Right lobe of liver (tissue), 6 donors: ENCODE data around the gene DST. TPM values are rescaled to one million over a fixed set of nuclear protein-coding genes. Genes with fewer than 3 reads are reported as not detected.

ENCODE experiments used
- ATAC-seq, 4 donors: fragments of 200-7000 bp; cut with Tn5 transposase; one replicate each; pipeline ENCODE4 v1.9.1; 2020; ENCODE audit warnings: mild to moderate bottlenecking in 4 of 4, moderate library complexity in 4 of 4
- DNase-seq, 3 donors: peaks; one replicate each; pipeline ENCODE4 v3.0.0-alpha.2; 2020
- H3K27ac ChIP-seq, 3 donors: fragments of 200-600 bp; one replicate each; pipeline ENCODE4 v1.8.0; 2022
- H3K27me3 ChIP-seq, 2 donors: fragments of 200-600 bp; one replicate each; pipeline ENCODE4 v1.8.0; 2022
- H3K36me3 ChIP-seq, 4 donors: fragments of 200-600 bp; sonication (generic) in 1 of 4; one replicate each; pipeline versions ENCODE4 v1.5.1 to v1.8.0; 2017 to 2022; ENCODE audit warnings: control low read depth in 1 of 4
- H3K4me1 ChIP-seq, 4 donors: fragments of 200-600 bp; sonication (generic) in 1 of 4; one replicate each; pipeline versions ENCODE4 v1.5.1 to v1.8.0; 2017 to 2022; ENCODE audit warnings: control low read depth in 1 of 4
- H3K4me3 ChIP-seq, 3 donors: fragments of 200-600 bp; one replicate each; pipeline ENCODE4 v1.8.0; 2022
- H3K9me3 ChIP-seq, 4 donors: fragments of 200-600 bp; sonication (generic) in 1 of 4; one replicate each; pipeline versions ENCODE4 v1.5.1 to v1.8.0; 2017 to 2022; ENCODE audit warnings: control low read depth in 1 of 4
- CTCF ChIP-seq, 4 donors: fragments of 200-600 bp in 3 of 4; fragments of 450-650 bp in 1 of 4; IDR thresholded peaks; one replicate each; pipeline versions ENCODE4 v1.5.1 to v1.8.0; 2016 to 2022; ENCODE audit warnings: antibody characterized with exemption in 4 of 4, mild to moderate bottlenecking in 2 of 4
- POLR2A ChIP-seq: fragments of 450-650 bp; IDR thresholded peaks from one replicate; pipeline ENCODE4 v1.6.1; 2017; ENCODE audit warnings: antibody characterized with exemption, mild to moderate bottlenecking
- whole genome bisulfite sequencing: methylation state at CpG from one replicate; pipeline ENCODE4 v1.1.6; 2018; ENCODE audit warnings: low coverage, low lambda C conversion rate; ENCODE audit not compliant: insufficient coverage; ENCODE audit errors: missing lambda C conversion rate; 5-methylcytosine and 5-hydroxymethylcytosine counted together
- intact Hi-C, 2 donors: fragments of 100-400 bp; cut with DNase I; formaldehyde crosslinking; loops; one replicate each; pipeline versions ENCODE4 v1.11.2 to v1.14.1; 2022
- total RNA-seq, 6 experiments: library from RNA; depleted of rRNA in 2 of 6; stranded (reverse); fragments of >200 nt in 2 of 6; fragmentation: NEBNext Ultra II Directional in 3 of 6; extraction: Animal tissue kit (Norgen Biotek cat#: 25700) in 3 of 6; gene quantifications; one replicate each; pipeline versions ENCODE4 v1.1.0 to v1.2.4, GENCODE V29; 2016 to 2023
- donor health status: DM: no; HTN: yes; CAD: no.
- donor health status: DM: no; HTN: no; CAD: no.
- donor health status: DM: no; HTN: no; CAD: no.
- donor health status: DM: no; HTN: yes; CAD: no.
- donor health status: DM: no; HTN: yes; CAD: no.

DST gene
- total RNA-seq, 6 experiments from 2014 or later, result 92.1 to 207 (median 156) TPM

- ATAC-seq (peak; percentile 48 to 75 (median 64)), DNase-seq (no peak)
- Histone ChIP-seq H3K4me1 (peaks cover 0 to 65% (median 27%) of the 10 kb centered on the region in 4 donors), H3K36me3 (peaks cover 0 to 22% (median 9%) of the 10 kb centered on the region in 4 donors), H3K4me3 (no peak overlapping the region), H3K9me3 (no peaks in the 10 kb centered on the region), H3K27ac (peak overlapping the region in 2 of 3 donors; percentile 52 to 74), H3K27me3 (no peaks in the 10 kb centered on the region)
- WGBS, result 26% methylated on average over 3 of the region's 3 CpGs
- no peak for TF ChIP-seq CTCF (IDR thresholded peaks at IDR 0.05)
- TF ChIP-seq POLR2A, result no peak
- intact Hi-C loops, result no loop called here
Observed at GRCh38 chr6:56510984-56511531, 131.6 kb downstream of the DST start.

GRCh38 chr6:56509031-56509430, 133.7 kb downstream of the DST start:
- 90% methylated on average over 3 of the region's 3 CpGs for WGBS
- H3K4me3 ChIP-seq, result no peak overlapping the region
- peaks cover 0 to 23% (median 11%) of the 10 kb centered on the region in 4 donors for H3K36me3 ChIP-seq
- ATAC-seq, result no peak
- H3K27ac ChIP-seq, result peak overlapping the region in 1 of 3 donors; percentile 79
- DNase-seq, result no peak
- no peaks in the 10 kb centered on the region for H3K27me3 ChIP-seq
- peaks cover 0 to 48% (median 21%) of the 10 kb centered on the region in 4 donors for H3K4me1 ChIP-seq
- TF ChIP-seq POLR2A, result no peak
- no peak for TF ChIP-seq CTCF (IDR thresholded peaks at IDR 0.05)
- H3K9me3 ChIP-seq, result no peaks in the 10 kb centered on the region
- intact Hi-C loops, result no loop called here

GRCh38 chr6:56507517-56507916, 135.2 kb downstream of the DST start:
- Histone ChIP-seq H3K4me1 (peaks cover 0 to 42% (median 21%) of the 10 kb centered on the region in 4 donors), H3K9me3 (no peaks in the 10 kb centered on the region), H3K36me3 (peaks cover 0 to 23% (median 13%) of the 10 kb centered on the region in 4 donors), H3K27ac (peak overlapping the region; percentile 7 to 79 (median 39)), H3K27me3 (no peaks in the 10 kb centered on the region), H3K4me3 (no peak overlapping the region)
- TF ChIP-seq CTCF (IDR thresholded peaks at IDR 0.05) (no peak), POLR2A (no peak)
- intact Hi-C loops, result no loop called here
- peak; percentile 42 to 71 (median 53) for ATAC-seq
- WGBS, result 31% methylated on average over 4 of the region's 4 CpGs
- DNase-seq, result peak in 1 of 3 donors; percentile 56

GRCh38 chr6:56505512-56506260, 137.0 kb downstream of the DST start:
- Histone ChIP-seq H3K4me1 (peaks cover 0 to 25% (median 12%) of the 10 kb centered on the region in 4 donors), H3K4me3 (no peak overlapping the region), H3K27ac (peak overlapping the region in 1 of 3 donors; percentile 79), H3K9me3 (no peaks in the 10 kb centered on the region), H3K36me3 (peaks cover 0 to 30% (median 13%) of the 10 kb centered on the region in 4 donors), H3K27me3 (no peaks in the 10 kb centered on the region)
- no peak for TF ChIP-seq CTCF (IDR thresholded peaks at IDR 0.05)
- TF ChIP-seq POLR2A, result no peak
- intact Hi-C loops, result no loop called here
- DNase-seq (no peak), ATAC-seq (no peak)
- WGBS, result 61% methylated on average over 2 of the region's 2 CpGs
